Inflammatory macrophage treated with lipopolysaccharide for 4 hours (primary cell): ENCODE results near the gene TMEM229B.
A peak's percentile ranks its signal among the peaks of the same experiment; 100 is the strongest.

Experiments used
- DNase-seq: peaks from one replicate; pipeline ENCODE4 v3.0.0-alpha.2; 2020

The TMEM229B gene

DNA sequence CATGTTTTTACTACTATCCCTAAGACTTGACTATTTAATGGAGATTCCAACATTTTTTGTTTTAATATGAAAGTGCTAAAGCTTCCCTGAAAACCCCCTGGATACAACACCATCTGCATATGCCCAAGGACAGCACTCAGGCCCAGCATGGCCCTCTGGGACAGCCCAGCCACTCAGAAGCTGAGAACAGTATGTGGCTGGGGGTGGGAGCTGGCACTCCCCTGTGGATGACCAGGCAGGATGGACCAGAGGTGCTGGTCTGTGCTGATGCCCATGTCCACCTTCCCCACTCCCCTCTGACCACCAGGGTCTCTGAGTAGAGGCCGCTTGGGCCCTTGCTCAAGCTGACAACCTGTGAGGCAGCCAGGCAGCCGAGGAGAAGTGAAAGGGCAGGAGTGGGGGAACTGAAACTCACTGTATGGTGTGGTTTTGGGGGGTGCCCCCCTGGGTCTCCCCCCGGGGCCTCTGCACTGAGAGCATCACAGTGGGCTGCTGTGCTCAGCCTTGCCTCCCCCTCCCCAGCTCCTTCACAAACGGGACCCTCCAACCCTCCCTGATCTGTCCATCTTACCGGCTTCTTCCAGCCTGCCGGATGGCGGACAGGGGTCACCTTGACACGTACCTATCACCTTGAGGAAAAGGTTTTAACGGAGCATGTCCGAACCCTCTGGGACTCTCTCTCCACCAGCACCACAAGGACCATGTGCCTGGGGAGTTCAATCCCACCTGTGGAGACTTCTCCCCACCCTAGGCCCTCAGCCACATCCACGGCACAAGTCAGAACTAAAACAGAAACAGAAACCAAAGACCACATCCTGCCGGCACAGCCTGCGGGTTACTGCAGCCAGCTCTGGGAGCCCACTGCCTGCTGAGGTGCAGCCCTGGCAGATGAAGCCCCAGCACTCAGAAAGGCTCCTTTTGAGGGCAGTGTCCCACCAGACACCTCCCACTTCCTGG, at the start of gene TMEM229B:
TMEM229B (minus strand) TSS at position 785 of the 957 bp plus-strand sequence. CDS start 14,798 bp downstream, outside the sequence.
- peak; percentile 78 for DNase-seq

DNA sequence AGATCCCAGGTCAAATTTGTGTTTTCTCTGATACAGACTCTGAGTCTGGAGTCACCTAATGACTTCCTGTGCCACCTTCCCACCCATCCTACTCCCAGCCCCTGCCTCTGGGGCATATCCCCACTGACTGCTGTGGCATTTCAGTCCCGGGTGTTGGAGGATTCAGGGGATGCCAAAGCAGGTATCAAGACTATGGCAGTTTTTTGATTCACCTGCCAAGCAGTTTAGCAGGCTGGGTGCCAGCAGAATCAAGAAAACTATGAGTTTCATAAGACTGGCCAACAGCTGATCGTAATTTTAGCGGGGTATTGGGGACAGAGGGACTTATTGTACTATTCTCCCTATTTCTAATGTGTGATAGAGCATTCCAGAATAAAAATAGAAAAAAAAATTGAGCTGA, 49.2 kb upstream of the TMEM229B start:
- no peak for DNase-seq

DNA sequence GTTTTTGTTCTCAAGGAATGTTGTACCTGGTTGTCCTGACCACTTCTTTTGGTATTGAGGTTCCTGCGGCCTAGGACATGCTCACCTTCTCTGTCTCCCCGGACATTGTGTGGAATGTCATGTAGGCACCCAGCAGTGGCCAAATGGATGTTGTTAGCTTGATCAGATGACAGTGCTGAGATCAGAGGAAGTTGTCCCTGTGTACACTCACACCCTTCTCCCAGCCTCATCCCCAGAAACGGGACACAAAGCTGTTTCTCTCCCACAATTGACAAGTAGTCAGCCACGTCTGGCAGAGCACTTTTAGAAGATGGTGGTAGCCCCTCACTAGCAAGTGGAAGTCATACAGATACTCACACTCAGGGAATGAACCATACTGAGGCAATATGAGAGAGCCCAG, 47.6 kb upstream of the TMEM229B start:
- DNase-seq: no peak

DNA sequence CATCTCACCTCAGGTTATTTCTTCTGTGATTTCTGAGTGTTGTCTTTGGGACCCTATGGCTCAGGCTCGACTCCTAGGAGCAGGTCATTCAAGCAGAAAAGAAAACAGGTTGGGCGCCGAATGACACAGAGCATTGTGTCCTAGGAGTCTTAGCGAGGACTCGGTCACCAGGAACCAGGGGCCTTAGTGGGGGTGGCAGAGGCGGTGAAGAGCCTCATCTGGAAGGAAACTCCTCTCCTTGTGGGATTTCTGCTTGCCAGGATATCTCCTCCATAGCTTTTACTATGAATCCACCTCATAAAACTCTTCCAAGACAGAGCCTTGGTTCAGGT, 45.2 kb upstream of the TMEM229B start:
- DNase-seq: no peak

DNA sequence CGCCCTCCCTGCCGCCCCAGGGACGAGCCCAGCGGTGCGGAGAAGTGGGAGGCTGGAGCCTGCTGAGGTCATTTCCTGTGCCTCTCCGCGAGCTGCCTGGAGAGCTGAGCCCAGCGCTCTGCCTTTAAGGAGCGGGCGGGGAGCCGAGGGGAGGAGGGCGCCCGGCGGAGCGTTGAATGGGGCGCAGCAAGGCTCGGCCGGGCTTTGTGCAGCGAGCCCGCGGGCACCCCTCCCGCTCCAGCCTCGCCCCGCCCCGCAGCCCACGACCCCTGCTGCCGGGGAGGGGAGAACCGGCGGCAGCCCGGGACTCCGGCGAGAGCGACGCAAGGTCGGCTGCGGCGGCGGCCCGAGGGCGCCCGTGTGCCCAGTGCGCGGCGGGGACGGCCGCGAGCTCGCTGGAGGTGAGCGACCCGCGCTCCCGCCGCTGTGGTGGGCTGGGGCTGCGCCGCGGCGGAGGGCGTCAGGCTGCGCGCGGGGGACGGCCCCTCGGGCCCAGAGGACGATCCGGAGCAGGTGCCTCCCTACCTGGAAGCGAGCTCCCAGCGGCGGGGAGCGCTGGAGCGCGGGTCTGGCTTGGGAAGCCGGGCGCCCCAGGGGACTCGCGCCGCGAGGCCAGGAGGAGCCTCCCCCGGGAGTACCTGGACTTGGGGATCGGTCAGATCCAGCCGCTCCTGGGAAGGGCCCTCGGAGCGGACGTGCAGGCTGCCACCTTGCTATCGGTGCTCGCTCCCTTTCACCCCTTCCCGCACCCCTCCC, 44.7 kb upstream of the TMEM229B start, which contains the start of gene PLEKHH1:
PLEKHH1 (plus strand) TSS at position 293 of the 756 bp plus-strand sequence. CDS start 8,578 bp downstream, outside the sequence.
- DNase-seq: peak; percentile 77

DNA sequence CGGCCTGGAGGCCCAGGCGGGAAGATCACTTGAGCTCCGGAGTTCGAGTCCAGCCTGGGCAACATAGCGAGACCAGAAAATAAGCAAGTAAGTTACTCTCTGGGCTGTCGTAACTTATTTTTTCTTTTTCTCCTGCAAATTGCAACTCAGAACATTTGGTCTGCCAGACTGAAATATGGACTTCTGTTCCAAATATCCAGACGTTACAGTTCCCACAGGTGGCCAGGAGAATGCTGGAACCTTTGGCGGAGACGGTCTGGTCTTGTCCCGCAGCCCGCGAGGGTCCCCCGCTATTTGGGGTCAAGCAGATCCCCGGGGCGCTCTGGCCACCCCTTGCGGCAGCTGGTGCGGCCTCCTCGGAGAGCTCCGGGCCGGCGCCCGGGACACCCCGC, 44.1 kb upstream of the TMEM229B start:
- DNase-seq: no peak

DNA sequence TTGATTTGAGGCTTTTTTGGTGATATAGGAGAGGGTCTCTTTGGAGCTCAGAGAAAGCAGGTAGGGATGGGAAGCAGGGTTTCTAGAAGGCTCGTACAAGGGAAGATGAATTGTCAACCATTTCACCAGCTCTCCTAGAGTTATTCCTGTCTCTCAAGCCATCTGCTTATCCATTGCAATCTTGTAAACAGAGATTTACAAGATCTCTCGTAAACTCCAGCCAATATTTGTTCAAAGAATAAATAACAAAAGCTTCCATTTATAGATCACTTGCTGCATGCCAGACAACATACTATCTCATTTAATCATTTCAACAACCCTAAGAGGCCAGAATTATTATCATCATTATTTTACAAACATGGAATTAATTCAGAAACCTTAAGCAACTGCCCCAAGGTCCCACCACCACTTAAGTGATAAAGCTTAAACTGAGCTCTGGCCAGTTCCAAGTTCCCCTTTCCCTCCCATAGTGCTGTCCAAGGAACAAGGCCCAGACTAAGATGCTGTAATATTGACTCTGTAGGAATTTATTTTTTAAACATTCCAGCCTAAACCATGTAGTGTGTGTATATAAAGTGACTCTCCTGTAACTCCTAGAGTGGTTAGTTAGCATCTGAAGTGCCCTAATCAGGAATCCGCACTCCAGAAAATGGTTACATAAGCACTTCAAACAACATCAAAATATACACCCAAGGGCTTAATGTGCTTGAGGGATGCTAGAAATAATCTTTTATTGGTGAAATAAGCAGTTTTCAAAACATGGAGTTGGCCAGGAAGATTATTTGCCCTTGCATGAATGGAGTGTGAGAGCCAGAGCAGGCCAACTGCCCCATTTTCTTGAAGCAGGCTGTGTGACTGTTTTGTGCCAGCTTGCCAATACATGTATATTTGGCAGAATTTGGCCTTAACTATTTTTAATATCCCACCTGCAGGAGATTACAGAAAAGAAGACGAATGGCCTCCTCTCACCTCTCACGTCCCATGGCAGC, 41.7 kb upstream of the TMEM229B start:
- no peak for DNase-seq

DNA sequence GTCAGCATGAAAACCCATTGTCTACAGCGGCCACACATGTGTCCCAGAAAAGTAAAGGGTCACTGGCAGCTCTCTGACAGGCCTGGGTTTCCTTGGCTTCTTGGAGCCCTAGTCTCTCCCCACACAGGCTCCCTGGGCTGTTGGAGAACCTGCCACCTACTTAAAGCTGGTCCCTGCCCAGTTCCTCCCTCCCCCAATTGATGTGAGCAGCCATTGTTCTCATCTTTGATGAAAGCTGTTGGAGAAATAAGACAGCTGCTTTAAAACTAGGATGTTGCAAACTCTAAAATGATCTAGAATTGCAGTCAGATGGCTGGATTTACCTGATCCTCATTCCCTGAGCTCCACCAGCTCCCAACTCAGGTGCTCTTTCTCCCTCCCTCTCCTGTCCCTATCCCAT, 39.8 kb upstream of the TMEM229B start:
- DNase-seq: no peak

DNA sequence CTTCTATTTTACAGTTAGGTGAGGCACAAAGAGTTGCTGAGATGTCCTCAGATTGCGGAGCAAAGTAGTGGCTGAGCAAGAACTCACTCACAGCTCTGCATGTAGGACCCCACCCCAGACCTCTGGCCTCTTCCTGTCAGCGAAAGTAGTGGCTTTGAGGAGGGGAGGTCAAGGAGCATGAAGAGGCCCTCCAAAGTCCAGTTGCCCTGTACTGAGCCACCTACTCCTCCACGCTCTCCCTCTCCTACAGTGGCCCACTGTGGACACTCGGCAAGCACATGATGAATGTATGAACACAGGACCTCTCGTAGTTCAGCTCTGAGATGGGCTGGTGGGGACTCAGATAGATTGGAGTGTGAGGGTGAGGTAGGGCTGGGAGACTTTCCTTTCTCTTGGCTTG, 39.2 kb upstream of the TMEM229B start:
- no peak for DNase-seq

DNA sequence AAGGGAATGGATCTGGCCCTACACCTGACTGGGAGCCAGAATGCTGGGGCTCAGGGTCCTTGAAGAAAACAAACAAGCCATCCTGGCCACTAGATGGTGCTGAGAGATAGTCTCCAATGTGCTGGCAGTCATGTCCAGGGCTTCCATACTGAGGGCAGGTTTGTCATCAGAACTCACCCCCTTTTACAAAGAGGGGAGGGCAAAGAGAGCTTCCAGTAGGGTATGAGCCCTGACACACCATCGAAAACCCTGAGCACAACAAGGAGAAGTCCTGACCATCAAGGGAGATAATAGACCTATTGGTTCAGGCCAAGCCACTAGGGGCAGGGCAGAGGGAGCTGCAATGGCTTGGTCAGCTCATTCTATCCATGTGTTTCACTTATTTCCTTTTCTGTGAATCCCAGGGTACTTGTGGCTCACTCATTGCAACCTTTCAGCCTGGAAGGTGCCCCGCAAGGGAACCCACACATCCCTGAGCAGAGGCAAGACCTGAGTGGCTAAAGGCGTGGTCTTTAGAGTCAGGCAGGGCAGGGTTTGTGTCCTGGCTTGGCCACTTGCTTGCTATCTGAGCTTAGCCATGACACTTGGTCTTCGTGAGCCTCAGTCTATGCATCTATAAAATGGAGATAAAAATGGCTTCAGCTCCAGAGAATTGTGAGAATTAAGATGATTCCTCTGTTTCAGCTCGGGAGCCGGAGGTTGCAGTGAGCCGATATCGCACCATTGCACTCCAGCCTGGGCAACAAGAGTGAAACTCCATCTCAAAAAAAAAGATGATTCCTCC, 38.3 kb upstream of the TMEM229B start:
- DNase-seq: peak; percentile 43

DNA sequence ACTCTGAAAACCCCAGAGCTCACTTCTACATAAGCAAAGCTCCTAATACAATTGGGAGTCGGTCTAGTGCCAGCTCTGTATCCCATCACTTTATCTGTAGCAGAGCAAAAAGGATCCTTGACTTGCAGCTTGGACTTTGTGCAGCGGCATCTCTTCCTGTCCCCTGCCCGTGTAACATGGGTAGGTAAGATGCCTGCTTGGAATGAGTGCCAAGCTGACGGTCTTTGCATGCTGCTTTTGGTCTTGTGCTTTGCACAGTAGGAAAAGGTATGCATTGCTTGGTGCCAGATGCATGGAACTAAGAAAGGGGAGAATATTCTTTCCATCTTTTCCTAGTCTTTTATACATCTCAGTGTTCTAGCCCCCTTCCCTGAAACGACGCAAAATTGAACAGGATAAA, 37.7 kb upstream of the TMEM229B start:
- no peak for DNase-seq

DNA sequence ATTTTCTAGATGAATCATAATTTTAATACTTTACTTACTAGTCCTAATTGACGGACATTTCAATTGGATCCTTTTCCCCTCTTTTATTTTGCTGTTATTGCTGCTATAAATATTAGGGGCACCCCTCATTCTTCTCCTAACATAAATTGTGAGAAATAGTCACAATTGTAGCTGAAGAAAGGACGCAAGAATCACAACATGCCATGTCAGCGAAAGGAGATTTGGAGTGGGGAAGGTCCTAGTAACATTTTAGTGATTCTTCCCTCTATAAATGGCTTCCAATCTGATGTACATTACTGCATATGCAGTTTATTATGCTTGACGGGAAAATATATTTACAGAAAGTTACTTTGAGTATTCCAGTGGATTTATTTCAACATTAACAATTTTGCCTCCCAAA, 36.9 kb upstream of the TMEM229B start:
- no peak for DNase-seq

DNA sequence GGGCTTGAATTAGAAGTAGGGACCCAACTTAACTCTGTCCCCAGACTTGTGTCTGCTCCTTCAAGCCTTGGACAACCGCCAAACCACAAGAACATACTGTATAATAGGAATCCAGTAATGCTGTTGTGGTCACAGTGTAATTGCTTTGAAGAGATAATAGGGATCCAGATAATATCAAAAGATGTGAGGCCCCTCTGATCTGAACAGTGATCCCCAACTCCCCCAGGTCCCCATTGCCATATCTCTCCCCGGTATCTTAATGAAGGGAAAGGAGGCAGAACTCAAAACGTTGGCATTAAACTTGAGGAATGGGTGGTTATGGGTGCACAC, 36.1 kb upstream of the TMEM229B start:
- DNase-seq: no peak

DNA sequence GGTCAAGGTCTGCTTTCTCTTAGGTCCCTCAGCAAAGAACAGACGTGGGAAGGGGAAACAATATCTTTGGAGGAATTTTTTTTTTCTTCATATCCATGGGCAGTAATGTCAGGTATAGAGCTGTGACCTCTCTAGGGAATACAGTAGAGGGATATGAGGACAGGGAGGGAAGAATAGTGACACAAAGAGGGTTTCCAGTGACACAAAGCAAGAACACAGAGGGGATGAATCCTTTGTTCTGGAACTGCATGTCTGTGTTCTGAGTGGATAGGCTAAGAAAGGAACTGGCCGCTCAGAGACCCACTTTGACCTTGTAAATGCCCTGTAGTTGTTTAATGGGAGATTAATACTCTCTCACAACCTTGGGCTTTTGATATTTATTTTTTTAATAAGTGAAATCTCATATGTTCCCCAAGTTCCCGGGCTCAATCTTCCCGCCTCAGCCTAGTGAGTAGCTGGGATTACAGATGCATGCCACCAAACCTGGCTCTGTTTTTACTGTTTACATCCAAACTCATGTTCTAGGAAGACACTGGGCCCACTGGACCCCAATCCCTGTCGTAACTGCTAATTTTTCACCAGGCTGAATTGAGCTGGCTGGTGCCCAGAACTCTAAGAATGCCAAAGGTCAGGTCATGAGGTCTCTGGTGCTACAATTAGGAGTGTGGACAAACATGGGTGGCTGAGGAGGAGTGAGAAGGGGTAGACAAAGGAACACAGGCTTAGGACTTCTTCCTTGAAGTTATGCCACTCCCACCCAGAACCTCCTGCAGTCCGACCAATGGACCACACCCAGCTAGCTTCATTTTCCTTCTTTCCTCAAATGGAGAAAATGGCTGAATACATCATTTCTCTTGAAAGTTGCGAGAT, 35.5 kb upstream of the TMEM229B start:
- DNase-seq: peak; percentile 32

DNA sequence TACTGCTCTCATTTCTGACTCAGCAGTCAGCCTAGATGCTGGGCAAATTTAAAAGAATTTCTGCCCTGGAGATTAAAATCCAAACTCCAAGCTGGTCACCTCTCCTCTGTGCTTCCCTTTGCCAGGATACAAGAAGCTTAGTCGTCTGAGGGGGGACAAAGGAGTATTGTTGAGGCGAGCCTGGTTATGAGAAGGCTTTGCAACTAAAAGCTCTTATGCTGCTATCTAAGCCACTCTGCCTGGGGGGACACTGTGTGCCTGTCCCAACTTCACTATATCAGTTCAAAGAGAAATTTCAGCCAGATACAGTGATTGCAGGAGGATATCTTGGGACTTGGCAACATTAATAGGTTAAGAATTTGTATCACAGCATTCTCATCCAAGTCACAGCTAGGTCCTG, 33.7 kb upstream of the TMEM229B start:
- no peak for DNase-seq

DNA sequence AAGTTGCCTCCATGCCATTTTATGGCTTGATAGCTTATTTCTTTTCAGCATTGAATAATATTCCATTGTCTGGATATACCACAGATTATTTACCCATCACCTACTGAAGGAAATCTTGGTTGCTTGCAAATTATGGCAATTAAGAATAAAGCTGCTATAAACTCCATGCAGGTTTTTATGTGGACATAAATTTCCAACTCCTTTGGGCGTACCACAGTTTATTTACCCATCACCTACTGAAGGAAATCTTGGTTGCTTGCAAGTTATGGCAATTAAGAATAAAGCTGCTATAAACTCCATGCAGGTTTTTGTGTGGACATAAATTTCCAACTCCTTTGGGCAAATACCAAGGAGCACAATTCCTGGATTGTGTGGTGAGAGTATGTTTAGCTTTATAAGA, 32.0 kb upstream of the TMEM229B start:
- DNase-seq: no peak

DNA sequence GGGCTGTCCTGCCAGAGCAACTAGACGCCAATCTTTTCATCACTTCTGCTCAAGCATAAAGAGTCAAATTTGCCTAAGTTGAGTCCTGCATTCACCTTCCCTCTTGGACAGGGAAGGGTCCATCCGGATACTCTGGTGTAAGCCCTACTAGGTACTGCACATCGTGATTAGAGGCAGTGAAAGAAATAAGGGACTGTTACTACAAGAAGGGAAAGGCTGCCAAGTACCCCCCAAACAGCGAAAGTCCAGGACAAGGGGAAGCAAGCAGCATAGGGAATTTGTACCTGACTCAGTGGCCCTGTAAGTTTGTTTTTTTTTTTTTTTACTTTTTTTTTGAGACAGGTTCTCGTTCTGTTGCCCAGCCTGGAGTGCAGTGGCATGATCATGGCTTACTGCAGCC, 30.9 kb upstream of the TMEM229B start:
- DNase-seq: no peak

DNA sequence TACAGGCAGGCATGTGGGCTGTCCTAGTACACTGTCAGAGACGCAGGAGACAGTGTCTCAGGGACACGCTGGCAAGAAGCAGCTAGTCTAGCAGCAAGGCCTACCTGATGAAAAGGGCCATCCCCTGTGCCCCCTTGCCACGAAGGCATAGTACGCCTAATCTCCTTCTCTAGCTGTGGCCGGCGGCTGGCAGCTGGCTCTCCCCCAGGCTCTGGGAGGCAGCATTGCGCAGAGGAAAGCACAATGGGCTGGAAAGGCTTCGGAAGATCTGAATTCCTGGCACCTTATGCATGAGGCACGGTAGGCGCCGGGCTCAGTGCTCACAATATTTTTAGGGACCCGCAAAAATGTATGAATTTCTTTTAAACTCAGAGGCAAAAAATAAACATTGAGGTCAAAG, 28.6 kb upstream of the TMEM229B start:
- DNase-seq: no peak

DNA sequence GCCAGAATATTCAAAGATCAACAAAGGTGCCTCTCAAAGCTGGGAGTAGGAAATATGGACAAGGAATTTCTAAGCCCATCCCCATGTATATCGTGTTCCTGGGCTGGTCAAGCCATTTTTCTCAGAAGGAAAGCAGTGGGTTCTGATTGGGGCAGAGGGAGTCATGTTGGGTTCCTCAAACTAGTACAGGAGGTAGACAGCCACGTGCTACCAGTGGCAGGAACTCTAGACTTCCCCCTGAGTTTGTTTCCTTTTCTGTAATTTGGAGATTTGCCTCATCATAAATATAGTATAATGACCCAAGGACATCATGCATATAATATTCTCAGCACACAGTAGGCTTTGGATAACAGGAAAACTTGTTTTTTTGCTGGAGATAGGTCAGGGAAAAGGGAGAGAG, 28.2 kb upstream of the TMEM229B start:
- DNase-seq: peak; percentile 59

DNA sequence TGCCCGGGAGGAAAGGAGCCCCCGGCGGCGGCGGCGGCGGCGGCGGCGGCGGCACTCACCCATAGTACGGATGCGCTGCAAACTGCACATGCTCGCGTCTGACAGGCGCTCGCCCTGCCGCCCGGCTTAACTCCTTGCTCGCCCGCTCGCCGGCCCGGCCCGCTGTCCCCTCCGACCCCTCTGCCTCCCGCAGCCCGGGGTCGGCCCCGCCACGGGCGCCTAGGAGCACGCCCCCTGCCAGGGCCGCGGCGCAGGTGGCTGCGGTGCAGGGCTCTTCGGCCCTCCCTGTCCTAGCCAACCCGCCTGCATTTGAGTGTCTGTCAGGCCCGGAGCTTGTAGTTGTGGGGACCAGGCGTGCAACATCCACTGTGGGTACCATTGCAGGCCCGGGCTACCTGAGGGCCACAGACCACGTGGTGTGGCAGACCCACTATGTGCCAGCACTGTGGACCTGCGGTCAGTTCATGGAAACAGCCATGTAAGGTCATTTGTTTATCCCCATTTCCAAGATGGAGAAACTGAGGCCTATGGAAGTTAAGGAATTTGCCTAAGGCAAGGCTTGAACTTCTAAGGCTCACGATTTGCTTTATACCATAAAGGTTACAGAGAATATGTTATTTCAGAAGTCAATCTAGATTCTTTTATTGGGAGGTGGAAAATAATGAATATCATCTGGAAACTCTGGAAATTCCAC, 27.0 kb upstream of the TMEM229B start:
- peak; percentile 25 for DNase-seq
